Measurements from ENCODE around the gene SMIM22. TPM values are rescaled to one million over a fixed set of nuclear protein-coding genes. Genes with fewer than 3 reads are reported as not detected.

The SMIM22 gene
- total RNA-seq, 2 donors from 2014 or later, result not detected

DNA sequence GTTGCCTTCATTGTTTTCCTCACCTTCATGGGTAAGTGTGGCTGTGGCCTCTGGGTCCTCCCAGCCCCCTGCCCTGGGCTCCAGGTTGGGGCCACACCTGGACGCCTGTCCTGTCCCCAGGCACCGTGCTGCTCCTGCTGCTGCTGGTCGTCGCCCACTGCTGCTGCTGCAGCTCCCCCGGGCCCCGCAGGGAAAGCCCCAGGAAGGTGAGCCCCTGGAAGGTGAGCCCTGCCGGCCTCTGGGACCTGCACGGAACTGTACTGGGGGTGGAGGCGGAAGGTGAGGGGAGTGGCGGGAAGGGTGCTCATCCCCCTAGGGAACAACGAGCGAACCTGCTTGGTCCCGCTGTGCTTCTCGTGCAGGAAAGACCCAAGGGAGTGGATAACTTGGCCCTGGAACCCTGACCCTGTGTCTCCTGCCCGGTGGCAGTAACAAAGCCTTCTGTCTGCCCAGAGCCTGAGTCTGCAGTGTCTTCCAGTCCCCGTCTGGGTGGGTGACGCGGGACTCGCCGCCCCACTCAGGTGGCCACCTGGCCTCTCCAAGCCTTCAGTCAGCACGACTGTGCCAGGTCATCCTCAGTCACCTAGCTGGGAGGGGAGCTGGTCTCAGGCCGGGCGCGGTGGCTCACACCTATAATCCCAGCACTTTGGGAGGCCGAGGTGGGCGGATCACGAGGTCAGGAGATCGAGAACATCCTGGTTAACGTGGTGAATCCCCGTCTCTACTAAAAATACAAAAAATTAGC is 831 bp downstream of the SMIM22 start:
- no peaks in the 10 kb centered on the region for H3K9me3 ChIP-seq (ENCODE audit: control insufficient read depth, low read length, poor library complexity, severe bottlenecking)
- H3K4me3 Mint-ChIP-seq, result no peak overlapping the region
- no peaks in the 10 kb centered on the region for H3K36me3 Mint-ChIP-seq (ENCODE audit: low read depth)
- DNase-seq (no peak), ATAC-seq (no peak)
- H3K27ac Mint-ChIP-seq, result no peak overlapping the region
- no peaks in the 10 kb centered on the region for H3K27me3 Mint-ChIP-seq
- H3K4me1 Mint-ChIP-seq, result peaks cover 2% of the 10 kb centered on the region

DNA sequence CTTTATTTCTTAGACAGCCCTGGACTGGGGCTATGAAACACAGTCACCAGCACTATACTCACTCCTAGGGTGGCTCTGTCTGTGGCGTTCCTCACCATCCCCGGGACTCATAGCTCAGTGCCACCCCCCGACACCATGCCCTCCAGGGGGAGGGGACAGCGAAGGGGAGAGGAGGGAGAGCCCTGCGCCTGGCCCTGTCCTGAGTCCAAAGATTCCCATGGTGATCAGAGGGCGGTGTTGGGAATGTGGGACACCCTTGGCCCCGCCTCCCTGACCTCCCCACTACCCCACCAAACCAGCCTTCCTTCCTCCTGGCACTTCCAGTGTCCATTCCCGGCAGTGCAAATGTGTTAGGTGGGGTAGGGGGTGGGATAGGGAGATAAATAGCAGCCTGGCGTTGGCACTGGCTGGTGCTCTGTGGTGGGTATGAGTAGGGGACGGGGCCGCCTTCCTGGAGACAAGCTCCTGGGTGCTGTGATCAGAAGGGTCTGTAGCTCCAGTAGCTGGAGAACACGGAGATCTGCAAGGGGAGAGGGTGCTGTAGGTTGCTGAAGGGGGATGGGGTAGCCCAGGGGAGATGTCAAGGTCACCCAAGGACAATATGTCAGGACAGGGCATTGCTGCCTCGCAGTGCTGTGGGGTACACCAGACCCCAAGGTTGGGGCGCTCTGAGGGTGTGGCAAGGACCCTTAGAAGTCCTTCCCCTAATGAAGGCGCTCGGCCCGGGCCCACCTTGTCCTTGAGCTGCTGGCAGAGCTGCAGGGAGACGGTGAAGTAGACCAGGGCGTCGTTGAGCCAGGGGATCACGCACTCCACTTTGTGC is 2.0 kb downstream of the SMIM22 start:
- no peak for ATAC-seq
- no peaks in the 10 kb centered on the region for H3K36me3 Mint-ChIP-seq (ENCODE audit: low read depth)
- no peaks in the 10 kb centered on the region for H3K9me3 ChIP-seq (ENCODE audit: control insufficient read depth, low read length, poor library complexity, severe bottlenecking)
- no peak overlapping the region for H3K27ac Mint-ChIP-seq
- no peaks in the 10 kb centered on the region for H3K27me3 Mint-ChIP-seq
- H3K4me1 Mint-ChIP-seq, result peaks cover 5% of the 10 kb centered on the region
- no peak for DNase-seq
- no peak overlapping the region for H3K4me3 Mint-ChIP-seq

- no peaks in the 10 kb centered on the region for H3K9me3 ChIP-seq (ENCODE audit: control insufficient read depth, low read length, poor library complexity, severe bottlenecking)
- Mint-ChIP-seq H3K4me3 (no peak overlapping the region), H3K36me3 (ENCODE audit: low read depth) (no peaks in the 10 kb centered on the region), H3K4me1 (peaks cover 5% of the 10 kb centered on the region), H3K27ac (no peak overlapping the region), H3K27me3 (no peaks in the 10 kb centered on the region)
- ATAC-seq (no peak), DNase-seq (no peak)
Observed at GRCh38 chr16:4797805-4798252, 2.7 kb downstream of the SMIM22 start.

DNA sequence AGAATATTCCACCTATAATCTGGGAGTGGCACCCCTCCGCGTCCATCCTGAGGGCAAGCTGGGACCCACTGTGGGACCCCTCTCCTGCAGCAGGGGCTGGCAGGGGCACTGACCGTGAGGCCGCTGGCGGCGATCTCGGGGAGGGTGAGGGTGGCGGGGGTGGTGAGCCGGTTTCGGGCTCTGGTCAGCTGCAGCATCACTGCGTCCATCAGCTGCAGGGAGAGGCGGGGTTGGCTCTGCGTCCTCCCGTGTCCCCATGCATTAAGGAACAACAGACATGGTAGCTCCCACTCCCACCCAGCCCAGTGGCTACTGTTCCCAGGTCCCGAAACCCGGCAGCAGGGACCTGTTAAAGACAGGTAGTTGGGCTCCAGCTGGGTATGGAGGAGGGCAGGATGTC is 3.3 kb downstream of the SMIM22 start:
- ATAC-seq (no peak), DNase-seq (no peak)
- Mint-ChIP-seq H3K4me3 (no peak overlapping the region), H3K27ac (no peak overlapping the region), H3K36me3 (ENCODE audit: low read depth) (no peaks in the 10 kb centered on the region), H3K27me3 (no peaks in the 10 kb centered on the region), H3K4me1 (peaks cover 5% of the 10 kb centered on the region)
- no peaks in the 10 kb centered on the region for H3K9me3 ChIP-seq (ENCODE audit: control insufficient read depth, low read length, poor library complexity, severe bottlenecking)

DNA sequence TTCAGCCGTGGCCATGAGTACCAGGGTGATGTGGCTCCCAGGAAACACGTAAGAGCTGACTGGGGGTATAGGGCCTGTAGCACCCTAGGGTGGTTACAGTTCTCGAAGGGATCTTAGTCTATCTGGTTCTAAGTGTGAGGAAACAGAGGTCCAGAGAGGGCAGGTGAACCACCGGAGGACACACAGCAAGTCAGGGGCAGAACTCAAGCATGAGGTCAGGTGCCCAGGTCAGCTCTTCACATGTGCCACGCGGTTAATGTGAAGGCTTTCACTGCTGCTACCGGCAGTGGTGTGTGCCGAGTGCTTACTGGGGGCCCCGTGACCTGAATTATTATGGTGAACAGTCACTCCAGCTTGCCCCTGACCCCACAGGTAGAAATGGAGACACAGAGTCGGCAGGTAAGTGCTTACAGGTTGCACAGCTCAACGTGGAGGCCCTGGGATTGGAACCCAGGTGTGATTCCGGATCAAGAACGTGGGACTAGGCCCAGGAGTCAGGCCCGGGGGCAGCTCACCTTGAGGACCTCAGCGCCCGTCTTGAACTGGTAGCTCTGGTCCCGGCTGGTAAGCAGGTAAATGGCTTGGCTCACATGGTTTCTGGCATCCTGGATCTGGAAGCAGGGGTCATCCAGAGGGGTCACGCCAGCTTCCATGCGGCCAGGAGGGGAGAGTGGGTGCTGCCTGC is 4.1 kb downstream of the SMIM22 start:
- DNase-seq (no peak), ATAC-seq (no peak)
- H3K27ac Mint-ChIP-seq, result no peak overlapping the region
- no peaks in the 10 kb centered on the region for H3K9me3 ChIP-seq (ENCODE audit: control insufficient read depth, low read length, poor library complexity, severe bottlenecking)
- H3K27me3 Mint-ChIP-seq, result no peaks in the 10 kb centered on the region
- H3K4me3 Mint-ChIP-seq, result peak overlapping the region; percentile 58
- no peaks in the 10 kb centered on the region for H3K36me3 Mint-ChIP-seq (ENCODE audit: low read depth)
- H3K4me1 Mint-ChIP-seq, result peaks cover 7% of the 10 kb centered on the region

DNA sequence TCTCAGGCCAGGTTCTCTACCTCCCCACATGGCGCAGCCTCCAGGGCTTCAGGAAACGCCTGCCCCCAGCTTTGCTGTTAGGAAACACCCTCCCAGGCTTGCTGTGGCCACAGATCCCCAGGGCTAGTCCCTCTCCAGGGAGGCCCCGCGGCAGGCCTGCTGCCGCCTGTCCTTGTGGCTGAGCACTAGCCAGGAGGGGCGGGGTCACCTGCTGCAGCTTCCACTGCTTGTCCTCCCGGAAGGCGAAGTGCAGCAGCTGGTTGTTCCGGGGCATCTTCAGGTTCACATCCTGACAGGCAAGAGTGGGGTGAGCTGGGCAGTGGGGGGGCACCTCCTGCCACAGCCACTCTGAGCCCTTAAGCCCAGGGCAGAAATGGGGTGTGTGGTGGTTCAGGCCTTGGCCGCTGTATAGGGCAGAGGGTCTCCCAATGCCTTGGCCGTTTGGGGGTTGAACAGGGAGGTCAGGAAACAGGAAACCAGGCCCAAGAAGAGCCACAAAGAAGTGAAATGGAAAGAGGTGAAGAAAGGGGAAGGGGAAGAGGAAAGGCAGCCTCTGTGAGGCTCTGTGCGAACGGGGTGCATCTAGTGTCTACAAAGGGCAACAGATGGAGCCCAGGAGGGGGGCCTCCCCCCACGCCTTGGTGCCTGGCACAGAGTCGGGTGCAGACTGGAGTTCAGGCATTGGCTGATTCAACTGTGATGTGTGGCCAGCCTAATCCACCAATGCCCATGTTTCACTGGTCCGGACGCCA is 5.3 kb downstream of the SMIM22 start:
- Mint-ChIP-seq H3K4me1 (peaks cover 7% of the 10 kb centered on the region), H3K36me3 (ENCODE audit: low read depth) (no peaks in the 10 kb centered on the region), H3K4me3 (peak overlapping the region; percentile 49), H3K27me3 (no peaks in the 10 kb centered on the region), H3K27ac (peak overlapping the region; percentile 87)
- DNase-seq, result no peak
- no peak for ATAC-seq
- H3K9me3 ChIP-seq (ENCODE audit: control insufficient read depth, low read length, poor library complexity, severe bottlenecking), result no peaks in the 10 kb centered on the region

DNA sequence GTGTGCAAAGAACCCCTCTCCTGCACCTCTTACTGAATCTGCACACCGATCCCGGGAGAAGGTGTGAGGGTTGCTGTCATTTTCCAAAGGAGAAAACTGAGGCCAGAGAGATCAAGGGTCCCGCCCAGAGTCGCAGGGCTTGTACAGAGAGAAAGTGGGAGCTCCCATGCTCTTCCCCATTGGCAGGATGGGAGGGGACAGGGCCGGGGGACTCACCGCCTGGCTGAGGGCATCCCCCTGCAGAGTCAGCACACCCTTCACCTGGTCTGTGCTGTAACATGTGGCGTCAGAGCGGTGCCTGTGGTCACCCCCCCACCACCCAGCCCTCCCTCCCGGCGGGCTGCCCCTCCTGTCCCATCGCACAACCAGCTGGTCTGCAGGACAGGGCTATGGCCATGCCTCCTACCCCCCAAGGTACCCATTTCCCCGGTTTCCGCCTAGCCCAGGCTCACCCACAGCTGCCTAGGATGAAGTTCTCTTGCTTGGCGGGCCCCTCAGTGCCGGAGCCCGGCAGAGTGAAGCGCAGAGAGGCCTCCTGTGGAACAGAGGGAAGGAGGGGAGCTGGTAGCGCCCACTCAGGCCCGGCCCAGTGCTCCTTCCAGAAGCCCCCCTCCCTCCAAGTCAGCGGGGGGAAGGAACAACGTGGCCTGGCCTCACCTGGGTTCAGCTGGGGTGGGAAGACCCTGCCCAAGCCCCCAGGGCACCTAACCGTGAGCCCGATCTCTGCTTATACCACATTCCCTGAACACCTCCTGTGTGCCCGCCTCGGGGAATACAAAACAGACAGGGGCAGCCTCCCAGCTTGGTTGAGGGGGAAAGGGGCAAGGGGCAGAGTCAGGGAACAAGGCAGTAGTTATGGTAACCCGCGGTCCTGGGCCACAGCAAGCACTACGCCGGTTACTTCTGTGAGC is 6.1 kb downstream of the SMIM22 start:
- Mint-ChIP-seq H3K27me3 (no peaks in the 10 kb centered on the region), H3K36me3 (ENCODE audit: low read depth) (no peaks in the 10 kb centered on the region), H3K4me1 (peaks cover 7% of the 10 kb centered on the region), H3K27ac (peak overlapping the region; percentile 87), H3K4me3 (peak overlapping the region; percentile 90)
- DNase-seq (no peak), ATAC-seq (no peak)
- H3K9me3 ChIP-seq (ENCODE audit: control insufficient read depth, low read length, poor library complexity, severe bottlenecking), result no peaks in the 10 kb centered on the region

- H3K36me3 Mint-ChIP-seq (ENCODE audit: low read depth), result no peaks in the 10 kb centered on the region
- no peaks in the 10 kb centered on the region for H3K27me3 Mint-ChIP-seq
- ATAC-seq (peak; percentile 78), DNase-seq (peak; percentile 77 to 87 (median 84))
- peaks cover 7% of the 10 kb centered on the region for H3K4me1 Mint-ChIP-seq
- no peaks in the 10 kb centered on the region for H3K9me3 ChIP-seq (ENCODE audit: control insufficient read depth, low read length, poor library complexity, severe bottlenecking)
- peak within 1 kb of the TSS; percentile 87 for H3K27ac Mint-ChIP-seq
- peak within 1 kb of the TSS; percentile 90 for H3K4me3 Mint-ChIP-seq
Observed at GRCh38 chr16:4801962-4802658, 6.9 kb downstream of the SMIM22 start, which contains the start of gene ROGDI. ROGDI (minus strand) TSS chr16:4802633; CDS start chr16:4802571, 62 bp downstream.

DNA sequence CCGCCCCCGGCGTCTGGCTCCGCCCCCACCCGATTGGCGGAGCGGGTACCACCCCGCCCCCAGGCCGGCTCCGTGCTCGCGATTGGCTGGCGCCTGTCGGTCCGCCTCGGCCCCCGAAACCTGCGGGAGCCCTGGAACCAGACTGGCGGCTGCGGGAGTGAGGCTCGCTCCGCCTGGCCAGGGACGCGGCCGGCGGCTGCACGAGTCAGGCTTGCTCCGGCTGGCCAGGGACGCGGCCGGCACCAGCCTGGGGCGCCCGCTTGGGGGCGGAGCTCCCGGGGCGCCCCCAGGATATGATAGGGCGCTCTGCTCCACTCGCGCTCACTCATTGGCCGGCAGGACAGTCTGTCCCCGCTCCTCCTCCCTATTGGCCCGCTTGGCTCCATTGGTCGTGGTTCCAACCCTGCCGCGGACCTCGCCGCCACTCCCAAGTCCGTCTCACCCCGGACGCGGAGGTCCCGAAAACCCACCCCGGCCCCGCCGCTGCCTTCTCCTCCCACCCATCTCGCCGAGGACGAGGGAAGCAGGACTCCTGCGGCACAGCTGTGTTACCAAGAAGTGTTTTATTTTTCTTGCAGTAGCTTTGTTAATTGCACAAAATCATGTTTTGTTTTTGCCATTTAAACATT is 7.6 kb downstream of the SMIM22 start:
- peak; percentile 84 to 93 (median 86) for DNase-seq

DNA sequence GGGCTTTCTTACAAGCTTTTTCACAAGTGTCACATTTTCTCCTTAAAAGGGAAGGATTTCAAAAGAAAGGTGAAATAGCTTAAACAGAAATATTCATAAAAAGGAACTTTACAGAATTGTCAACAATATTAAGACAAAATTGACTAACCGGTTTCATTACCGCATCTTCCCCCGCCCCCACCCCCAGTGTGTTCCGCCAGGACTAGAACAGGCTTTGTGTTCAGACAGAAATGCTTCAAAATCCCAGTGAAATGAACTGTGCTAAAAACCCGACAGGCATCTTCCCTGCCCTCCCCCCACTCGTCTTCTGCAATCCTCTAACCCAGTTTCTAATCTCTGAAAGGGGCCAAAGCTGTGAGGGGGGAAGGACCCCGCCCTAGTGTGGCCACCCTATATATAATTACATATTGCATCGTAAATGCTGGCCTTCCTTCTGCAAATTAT is 8.3 kb downstream of the SMIM22 start:
- H3K27me3 Mint-ChIP-seq, result no peaks in the 10 kb centered on the region
- ATAC-seq, result no peak
- no peak for DNase-seq
- no peaks in the 10 kb centered on the region for H3K9me3 ChIP-seq (ENCODE audit: control insufficient read depth, low read length, poor library complexity, severe bottlenecking)
- H3K4me1 Mint-ChIP-seq, result peaks cover 7% of the 10 kb centered on the region
- H3K36me3 Mint-ChIP-seq (ENCODE audit: low read depth), result no peaks in the 10 kb centered on the region
- no peak overlapping the region for H3K27ac Mint-ChIP-seq
- H3K4me3 Mint-ChIP-seq, result peak overlapping the region; percentile 90

More for the DNA sequence above, 7.6 kb downstream of the SMIM22 start:
- H3K9me3 ChIP-seq (ENCODE audit: control insufficient read depth, low read length, poor library complexity, severe bottlenecking), result no peaks in the 10 kb centered on the region
- peaks cover 7% of the 10 kb centered on the region for H3K4me1 Mint-ChIP-seq
- H3K27me3 Mint-ChIP-seq, result no peaks in the 10 kb centered on the region
- peak overlapping the region; percentile 87 for H3K27ac Mint-ChIP-seq
- H3K4me3 Mint-ChIP-seq, result peak overlapping the region; percentile 90
- peak; percentile 85 for ATAC-seq
- H3K36me3 Mint-ChIP-seq (ENCODE audit: low read depth), result no peaks in the 10 kb centered on the region
